Activated naive CD8-positive, alpha-beta T cell (primary cell): ENCODE data around the gene PCDHGC5.

Source experiments
- H3K27ac Mint-ChIP-seq: one replicate; pipeline ENCODE4 v1.8.0; 2021; ENCODE audit warnings: mixed read lengths
- H3K27me3 Mint-ChIP-seq: one replicate; pipeline ENCODE4 v1.8.0; 2021; ENCODE audit warnings: mixed read lengths
- H3K36me3 Mint-ChIP-seq: one replicate; pipeline ENCODE4 v1.8.0; 2021; ENCODE audit warnings: mixed read lengths
- H3K4me1 Mint-ChIP-seq: one replicate; pipeline ENCODE4 v1.8.0; 2021; ENCODE audit warnings: low read depth, mixed read lengths
- H3K4me3 Mint-ChIP-seq: one replicate; pipeline ENCODE4 v1.8.0; 2021; ENCODE audit warnings: mild to moderate bottlenecking, mixed read lengths
- H3K9me3 Mint-ChIP-seq: one replicate; pipeline ENCODE4 v1.8.0; 2021; ENCODE audit warnings: low read depth, mixed read lengths

PCDHGC5 gene

GRCh38 chr5:141488591-141489561 is at the start of gene PCDHGC5:
TSS of gene PCDHGC5 (plus strand) at chr5:141489081. CDS start at chr5:141489241, 160 bp downstream.
- Mint-ChIP-seq H3K27ac (no peak within 1 kb of the TSS), H3K27me3 (peaks cover 52% of the 10 kb centered on the region), H3K4me1 (peaks cover 21% of the 10 kb centered on the region), H3K9me3 (no peaks in the 10 kb centered on the region), H3K4me3 (no peak within 1 kb of the TSS), H3K36me3 (no peaks in the 10 kb centered on the region)

DNA sequence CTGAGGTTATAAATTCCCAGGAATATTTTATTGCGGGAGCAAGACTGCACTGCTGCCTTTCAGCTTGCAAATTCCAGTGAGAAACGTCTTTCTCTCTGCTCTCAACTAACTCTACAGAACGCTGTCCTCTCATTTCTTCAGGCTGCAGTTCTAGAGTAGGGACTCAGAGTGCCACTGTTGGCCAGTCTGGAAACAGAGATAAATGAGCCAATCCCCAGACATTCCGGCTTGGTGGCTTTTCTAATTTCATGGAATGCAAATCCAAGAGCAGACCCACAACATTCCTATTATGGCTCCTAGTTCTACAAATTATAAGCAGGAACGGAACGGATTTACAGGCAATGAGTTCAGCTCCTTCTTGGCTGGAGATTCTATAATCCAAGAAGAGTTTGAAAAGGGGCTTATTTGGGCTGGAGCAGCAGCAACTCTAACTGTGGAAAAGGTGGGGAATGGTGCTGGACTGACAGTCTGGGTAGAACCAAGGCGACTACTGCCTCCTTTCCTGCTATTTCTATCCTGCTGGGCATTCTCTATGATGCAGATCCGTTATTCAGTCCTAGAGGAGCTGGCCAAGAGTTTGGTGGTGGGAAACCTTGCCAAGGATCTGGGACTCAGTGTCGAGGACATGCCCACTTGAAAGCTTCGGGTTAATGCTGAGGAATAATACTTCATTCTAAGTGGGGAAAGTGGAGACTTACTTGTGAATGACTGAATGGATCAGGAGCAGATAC is 49.3 kb upstream of the PCDHGC5 start:
- peaks cover 2% of the 10 kb centered on the region for H3K36me3 Mint-ChIP-seq
- peaks cover 20% of the 10 kb centered on the region for H3K27me3 Mint-ChIP-seq
- peaks cover 4% of the 10 kb centered on the region for H3K9me3 Mint-ChIP-seq
- no peak overlapping the region for H3K27ac Mint-ChIP-seq
- H3K4me1 Mint-ChIP-seq = no peaks in the 10 kb centered on the region
- H3K4me3 Mint-ChIP-seq = no peak overlapping the region

GRCh38 chr5:141440341-141440740 is 48.5 kb upstream of the PCDHGC5 start:
- H3K9me3 Mint-ChIP-seq = peaks cover 4% of the 10 kb centered on the region

GRCh38 chr5:141441571-141442170 is 47.2 kb upstream of the PCDHGC5 start:
- no peaks in the 10 kb centered on the region for H3K4me1 Mint-ChIP-seq
- H3K9me3 Mint-ChIP-seq = peaks cover 4% of the 10 kb centered on the region
- no peak overlapping the region for H3K4me3 Mint-ChIP-seq
- H3K36me3 Mint-ChIP-seq = peaks cover 2% of the 10 kb centered on the region
- no peak overlapping the region for H3K27ac Mint-ChIP-seq
- H3K27me3 Mint-ChIP-seq = peaks cover 19% of the 10 kb centered on the region

More at GRCh38 chr5:141440341-141440740, 48.5 kb upstream of the PCDHGC5 start:
- Mint-ChIP-seq H3K4me1 (no peaks in the 10 kb centered on the region), H3K27me3 (peaks cover 19% of the 10 kb centered on the region), H3K4me3 (no peak overlapping the region), H3K27ac (no peak overlapping the region), H3K36me3 (peaks cover 2% of the 10 kb centered on the region)

- no peaks in the 10 kb centered on the region for H3K9me3 Mint-ChIP-seq
- H3K36me3 Mint-ChIP-seq = peaks cover 3% of the 10 kb centered on the region
- H3K4me3 Mint-ChIP-seq = no peak overlapping the region
- H3K4me1 Mint-ChIP-seq = no peaks in the 10 kb centered on the region
- no peak overlapping the region for H3K27ac Mint-ChIP-seq
- H3K27me3 Mint-ChIP-seq = peaks cover 15% of the 10 kb centered on the region
These were observed 23.5 kb upstream of the PCDHGC5 start for GRCh38 chr5:141465351-141465750.

- peaks cover 42% of the 10 kb centered on the region for H3K27me3 Mint-ChIP-seq
- H3K9me3 Mint-ChIP-seq = no peaks in the 10 kb centered on the region
- peak within 1 kb of the TSS; percentile 94 for H3K4me3 Mint-ChIP-seq
- no peaks in the 10 kb centered on the region for H3K36me3 Mint-ChIP-seq
- H3K4me1 Mint-ChIP-seq = peaks cover 25% of the 10 kb centered on the region
- H3K27ac Mint-ChIP-seq = no peak within 1 kb of the TSS
These were observed 13.2 kb upstream of the PCDHGC5 start, which contains the start of gene PCDHGC3 for GRCh38 chr5:141475625-141476131. TSS of gene PCDHGC3 (plus strand) at chr5:141475966. CDS start at chr5:141476117, 151 bp downstream.

GRCh38 chr5:141476132-141476911 is 12.6 kb upstream of the PCDHGC5 start:
- peaks cover 25% of the 10 kb centered on the region for H3K4me1 Mint-ChIP-seq
- H3K27ac Mint-ChIP-seq = no peak overlapping the region
- H3K4me3 Mint-ChIP-seq = peak overlapping the region; percentile 94
- no peaks in the 10 kb centered on the region for H3K36me3 Mint-ChIP-seq
- H3K27me3 Mint-ChIP-seq = peaks cover 42% of the 10 kb centered on the region
- no peaks in the 10 kb centered on the region for H3K9me3 Mint-ChIP-seq

- H3K4me1 Mint-ChIP-seq = peaks cover 25% of the 10 kb centered on the region
- no peaks in the 10 kb centered on the region for H3K36me3 Mint-ChIP-seq
- H3K9me3 Mint-ChIP-seq = no peaks in the 10 kb centered on the region
- peaks cover 44% of the 10 kb centered on the region for H3K27me3 Mint-ChIP-seq
- peak overlapping the region; percentile 94 for H3K4me3 Mint-ChIP-seq
- no peak overlapping the region for H3K27ac Mint-ChIP-seq
These were observed 11.8 kb upstream of the PCDHGC5 start for GRCh38 chr5:141477044-141477575.

- Mint-ChIP-seq H3K36me3 (no peaks in the 10 kb centered on the region), H3K4me3 (no peak overlapping the region), H3K27me3 (peaks cover 49% of the 10 kb centered on the region), H3K9me3 (no peaks in the 10 kb centered on the region), H3K27ac (no peak overlapping the region), H3K4me1 (peaks cover 25% of the 10 kb centered on the region)
These were observed 11.1 kb upstream of the PCDHGC5 start for GRCh38 chr5:141477815-141478214.

GRCh38 chr5:141478321-141478945 is 10.4 kb upstream of the PCDHGC5 start:
- no peak overlapping the region for H3K4me3 Mint-ChIP-seq
- no peak overlapping the region for H3K27ac Mint-ChIP-seq
- no peaks in the 10 kb centered on the region for H3K9me3 Mint-ChIP-seq
- H3K27me3 Mint-ChIP-seq = peaks cover 53% of the 10 kb centered on the region
- peaks cover 25% of the 10 kb centered on the region for H3K4me1 Mint-ChIP-seq
- H3K36me3 Mint-ChIP-seq = no peaks in the 10 kb centered on the region

GRCh38 chr5:141479776-141480175 is 9.1 kb upstream of the PCDHGC5 start:
- Mint-ChIP-seq H3K36me3 (no peaks in the 10 kb centered on the region), H3K9me3 (no peaks in the 10 kb centered on the region), H3K27ac (no peak overlapping the region), H3K27me3 (peaks cover 63% of the 10 kb centered on the region), H3K4me3 (no peak overlapping the region), H3K4me1 (peaks cover 30% of the 10 kb centered on the region)

DNA sequence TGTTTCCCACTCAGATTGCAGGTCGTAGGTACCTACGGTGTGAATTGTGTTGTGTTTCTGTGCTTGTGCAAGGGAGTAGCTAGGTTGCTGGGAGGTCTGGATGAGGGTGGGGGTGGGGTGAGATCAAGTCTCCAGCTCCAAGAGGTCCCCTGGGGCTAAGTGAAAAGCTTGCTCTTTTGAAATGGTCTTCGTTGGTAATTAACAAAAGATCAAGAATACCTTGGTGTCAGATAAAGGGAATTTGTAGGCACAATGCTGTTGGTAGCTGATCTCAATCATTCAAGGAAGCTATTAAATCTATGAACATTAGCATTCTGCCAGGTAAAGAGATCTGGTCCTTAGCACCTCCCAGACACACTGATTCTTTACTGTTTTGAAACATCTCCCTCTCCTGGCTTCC is 5.0 kb upstream of the PCDHGC5 start:
- Mint-ChIP-seq H3K27ac (no peak overlapping the region), H3K9me3 (no peaks in the 10 kb centered on the region), H3K36me3 (no peaks in the 10 kb centered on the region), H3K4me1 (peaks cover 11% of the 10 kb centered on the region), H3K4me3 (peak overlapping the region; percentile 68), H3K27me3 (peaks cover 56% of the 10 kb centered on the region)

GRCh38 chr5:141484310-141484640 is 4.6 kb upstream of the PCDHGC5 start:
- Mint-ChIP-seq H3K4me3 (peak overlapping the region; percentile 68), H3K4me1 (peaks cover 11% of the 10 kb centered on the region), H3K9me3 (no peaks in the 10 kb centered on the region), H3K36me3 (no peaks in the 10 kb centered on the region), H3K27me3 (peaks cover 59% of the 10 kb centered on the region), H3K27ac (no peak overlapping the region)
